ENCODE data around the gene GAS7.

DNA sequence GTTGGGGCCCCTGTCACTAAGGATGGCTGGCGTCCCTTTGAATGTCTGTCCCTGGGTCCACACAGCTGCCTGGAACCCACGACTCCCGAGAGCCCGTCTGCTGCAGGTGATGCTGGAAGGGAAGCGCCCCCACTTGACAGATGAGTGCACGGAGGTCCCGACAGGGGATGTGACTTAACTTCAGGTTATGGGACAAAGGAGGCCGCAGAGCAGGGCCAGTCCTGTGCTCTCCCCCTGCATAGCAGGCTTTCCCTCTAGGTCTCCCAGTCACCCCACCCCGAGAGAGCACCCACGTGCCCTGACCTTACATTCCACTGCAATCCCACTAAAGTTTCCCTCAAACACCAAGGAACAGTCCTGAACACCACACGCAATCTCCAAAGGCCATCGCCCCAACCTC is 287.3 kb downstream of the GAS7 start:
- TF ChIP-seq, protein P1, sequence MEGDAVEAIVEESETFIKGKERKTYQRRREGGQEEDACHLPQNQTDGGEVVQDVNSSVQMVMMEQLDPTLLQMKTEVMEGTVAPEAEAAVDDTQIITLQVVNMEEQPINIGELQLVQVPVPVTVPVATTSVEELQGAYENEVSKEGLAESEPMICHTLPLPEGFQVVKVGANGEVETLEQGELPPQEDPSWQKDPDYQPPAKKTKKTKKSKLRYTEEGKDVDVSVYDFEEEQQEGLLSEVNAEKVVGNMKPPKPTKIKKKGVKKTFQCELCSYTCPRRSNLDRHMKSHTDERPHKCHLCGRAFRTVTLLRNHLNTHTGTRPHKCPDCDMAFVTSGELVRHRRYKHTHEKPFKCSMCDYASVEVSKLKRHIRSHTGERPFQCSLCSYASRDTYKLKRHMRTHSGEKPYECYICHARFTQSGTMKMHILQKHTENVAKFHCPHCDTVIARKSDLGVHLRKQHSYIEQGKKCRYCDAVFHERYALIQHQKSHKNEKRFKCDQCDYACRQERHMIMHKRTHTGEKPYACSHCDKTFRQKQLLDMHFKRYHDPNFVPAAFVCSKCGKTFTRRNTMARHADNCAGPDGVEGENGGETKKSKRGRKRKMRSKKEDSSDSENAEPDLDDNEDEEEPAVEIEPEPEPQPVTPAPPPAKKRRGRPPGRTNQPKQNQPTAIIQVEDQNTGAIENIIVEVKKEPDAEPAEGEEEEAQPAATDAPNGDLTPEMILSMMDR (IDR thresholded peaks at IDR 0.05) = no peak
- no peak for TF ChIP-seq EP300 (IDR thresholded peaks at IDR 0.05)
